GM18499 (cell line): Measurements from ENCODE around the gene CAMK2D.

Experiments
- ATAC-seq: cut with Tn5 transposase; IDR thresholded peaks from one replicate; pipeline ENCODE4 v1.9.1; 2021; ENCODE audit warnings: moderate number of reproducible peaks; ENCODE audit not compliant: insufficient read depth, unreplicated experiment

CAMK2D gene

DNA sequence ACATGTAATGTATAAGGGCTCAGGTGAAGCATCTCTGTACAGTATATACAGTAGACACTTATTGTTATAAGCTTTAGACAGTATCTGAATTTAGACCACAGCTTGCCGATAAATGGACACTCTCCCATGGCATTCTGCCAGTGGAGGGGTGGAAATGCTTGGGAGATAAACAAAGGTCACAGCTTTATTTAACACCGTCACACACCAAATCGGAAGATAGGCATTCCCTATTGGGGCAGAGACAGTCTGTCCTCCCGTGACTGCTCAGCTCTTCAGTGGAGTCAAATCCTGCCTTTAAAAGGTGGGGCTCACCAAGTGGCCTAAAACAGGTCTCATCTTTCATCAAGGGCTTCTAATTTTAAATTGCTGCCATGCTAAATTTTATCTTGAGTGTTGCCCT, 178.8 kb downstream of the CAMK2D start:
- no peak for ATAC-seq

DNA sequence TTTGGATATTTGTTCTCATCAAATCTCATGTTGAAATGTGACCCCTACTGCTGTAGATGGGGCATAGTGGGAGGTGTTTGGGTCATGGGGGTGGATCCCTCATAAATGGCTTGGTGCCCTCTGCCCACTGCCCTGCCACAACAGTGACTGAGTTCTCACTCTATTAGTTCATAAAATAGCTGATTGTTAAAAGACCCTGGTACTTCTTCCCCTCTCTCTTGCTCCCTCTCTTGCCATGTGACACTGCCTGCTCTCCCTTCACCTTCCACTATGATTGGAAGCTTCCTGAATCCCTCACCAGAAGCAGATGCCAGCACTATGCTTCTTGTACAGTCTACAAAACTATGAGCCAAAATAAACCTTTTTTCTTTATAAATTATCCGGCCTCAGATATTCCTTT, 182.2 kb downstream of the CAMK2D start:
- ATAC-seq = no peak

DNA sequence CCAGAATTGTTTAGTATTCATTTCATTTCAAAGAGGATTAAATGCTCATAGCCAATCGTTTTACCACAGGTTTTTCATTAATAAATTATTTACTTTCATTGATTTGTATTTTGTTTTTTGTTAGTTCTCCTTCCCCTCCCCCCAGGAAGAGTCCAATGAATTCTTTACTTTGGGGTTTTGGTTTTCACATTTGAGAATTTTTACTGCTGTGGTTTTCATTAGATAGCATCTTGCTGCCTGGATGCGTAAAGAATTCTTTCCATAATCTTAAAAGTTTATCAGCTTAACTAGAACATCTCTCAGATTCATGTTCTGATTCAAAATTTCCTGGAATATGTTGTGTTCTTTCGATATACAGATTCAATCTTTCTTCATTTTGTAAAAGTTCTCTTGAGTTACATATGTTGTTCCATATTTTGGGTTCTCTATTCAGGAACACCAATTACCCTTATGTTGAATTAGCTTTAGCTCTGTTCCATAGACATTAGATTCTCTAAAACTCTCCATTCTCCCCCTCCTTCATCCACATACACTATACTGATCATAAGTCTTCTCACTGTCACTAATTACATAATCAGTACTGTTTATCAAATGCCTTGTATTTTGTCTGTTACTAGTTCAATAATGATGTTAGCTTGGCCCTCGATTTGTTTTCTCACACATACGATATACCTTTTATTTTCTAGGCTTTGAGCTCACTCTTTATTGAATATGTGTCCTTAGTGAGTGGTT, 184.4 kb downstream of the CAMK2D start:
- ATAC-seq = no peak

- ATAC-seq = no peak
Observed at GRCh38 chr4:113575401-113575800, 186.1 kb downstream of the CAMK2D start.

- no peak for ATAC-seq
Observed at GRCh38 chr4:113574636-113575103, 186.9 kb downstream of the CAMK2D start.

DNA sequence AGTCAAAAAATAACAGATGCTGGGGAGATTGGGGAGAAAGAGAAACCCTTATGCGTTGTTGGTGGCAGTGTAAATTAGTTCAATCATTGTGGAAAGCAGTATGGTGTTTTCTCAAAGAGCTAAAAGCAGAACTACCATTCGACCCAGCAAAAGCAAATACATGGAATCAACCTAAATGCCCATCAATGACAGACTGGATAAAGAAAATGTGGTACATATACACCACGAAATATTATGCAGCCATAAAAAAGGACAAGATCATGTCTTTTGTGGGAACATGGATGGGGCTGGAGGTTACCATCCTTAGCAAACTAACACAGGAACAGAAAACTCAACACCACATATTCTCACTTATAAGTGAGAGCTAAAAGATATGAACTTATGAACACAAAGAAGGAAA, 188.9 kb downstream of the CAMK2D start:
- ATAC-seq = no peak

- no peak for ATAC-seq
Observed at GRCh38 chr4:113566015-113566795, 195.3 kb downstream of the CAMK2D start.

DNA sequence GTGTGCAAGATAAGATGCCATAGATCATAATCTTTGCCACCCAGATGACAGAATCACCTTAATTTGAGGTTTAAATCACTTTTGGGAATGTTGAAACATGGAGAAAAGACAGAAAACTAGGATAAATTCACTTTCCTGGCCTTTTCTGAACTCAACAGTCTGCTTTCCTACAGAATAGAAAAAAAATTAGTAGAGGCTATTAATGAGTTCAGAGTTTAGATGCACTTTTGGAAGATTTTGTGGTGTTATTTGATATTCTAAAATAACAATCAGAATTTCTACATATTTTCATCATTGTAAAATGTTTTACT, 195.9 kb downstream of the CAMK2D start:
- ATAC-seq = no peak

- ATAC-seq = peak; percentile 19
Observed at GRCh38 chr4:113564493-113564892, 197.0 kb downstream of the CAMK2D start.

DNA sequence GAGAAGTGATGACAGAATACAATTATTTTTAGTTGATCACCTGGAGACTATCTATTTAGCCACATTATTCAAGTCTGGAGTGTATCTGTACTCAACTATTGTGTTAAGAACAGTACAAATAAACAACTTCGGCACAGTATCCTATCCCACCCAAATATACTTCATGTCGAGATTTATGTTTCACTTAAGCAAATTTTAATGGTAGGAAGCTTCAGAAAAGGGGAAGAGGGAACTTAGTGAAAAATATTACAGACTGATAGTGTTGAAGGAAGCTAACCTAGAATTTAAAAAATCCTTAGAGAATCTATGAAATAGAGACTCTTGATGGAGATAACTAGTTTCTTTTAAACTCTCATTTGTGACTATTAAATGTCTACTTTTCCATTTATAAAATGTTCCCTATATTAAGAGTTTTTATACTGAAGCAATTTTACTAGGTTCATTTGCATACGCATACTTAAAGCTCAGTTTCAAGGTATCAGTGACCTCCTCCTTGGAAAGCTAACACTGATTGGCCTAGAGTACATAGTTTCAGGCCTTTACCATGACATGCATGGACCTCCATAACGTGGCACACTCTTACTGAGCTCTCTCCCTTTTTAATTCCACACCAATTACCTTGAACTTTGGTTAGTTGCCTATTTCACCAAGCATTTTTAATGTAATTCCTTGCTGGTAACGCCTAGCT, 197.7 kb downstream of the CAMK2D start:
- no peak for ATAC-seq

DNA sequence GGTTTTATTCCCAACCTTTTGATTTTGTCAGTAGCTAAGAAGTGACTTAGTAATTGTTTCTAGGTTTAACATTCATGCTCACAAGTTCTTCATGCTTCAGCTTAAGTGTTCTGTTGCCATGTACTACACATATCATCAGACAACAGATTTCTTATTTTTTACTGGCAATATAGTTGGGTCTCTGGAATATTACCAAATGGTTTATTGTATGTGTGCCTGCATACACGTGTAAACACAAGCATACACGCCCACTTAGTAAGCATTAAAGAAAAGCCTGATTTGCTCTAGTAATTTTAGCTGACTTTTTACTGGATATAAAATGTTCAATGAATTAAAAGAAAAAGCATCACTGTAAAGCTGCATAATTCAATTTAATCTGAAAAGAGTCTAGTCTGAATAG, 199.8 kb downstream of the CAMK2D start:
- ATAC-seq = no peak

GRCh38 chr4:113561092-113561491, 200.4 kb downstream of the CAMK2D start:
- ATAC-seq = no peak

DNA sequence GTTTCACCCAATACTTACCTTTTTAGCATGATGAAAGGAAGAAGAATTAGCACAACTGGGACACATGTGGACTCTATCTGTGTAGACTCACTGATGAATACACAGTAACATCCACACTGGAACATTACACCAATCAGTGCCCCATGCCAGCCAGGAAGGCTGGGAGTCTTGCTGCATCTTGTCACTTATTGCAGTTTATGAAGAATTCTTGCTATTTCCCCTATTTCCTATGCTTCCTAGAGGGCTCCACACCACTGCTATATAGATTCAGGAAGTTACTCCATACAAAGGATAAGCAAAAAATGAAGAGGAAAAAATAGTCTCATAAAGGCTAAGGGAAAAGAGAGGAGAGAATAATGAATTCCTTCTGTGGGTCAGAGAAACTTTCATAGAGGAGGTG, 201.0 kb downstream of the CAMK2D start:
- ATAC-seq = no peak

- no peak for ATAC-seq
Observed at GRCh38 chr4:113559947-113560346, 201.6 kb downstream of the CAMK2D start.

DNA sequence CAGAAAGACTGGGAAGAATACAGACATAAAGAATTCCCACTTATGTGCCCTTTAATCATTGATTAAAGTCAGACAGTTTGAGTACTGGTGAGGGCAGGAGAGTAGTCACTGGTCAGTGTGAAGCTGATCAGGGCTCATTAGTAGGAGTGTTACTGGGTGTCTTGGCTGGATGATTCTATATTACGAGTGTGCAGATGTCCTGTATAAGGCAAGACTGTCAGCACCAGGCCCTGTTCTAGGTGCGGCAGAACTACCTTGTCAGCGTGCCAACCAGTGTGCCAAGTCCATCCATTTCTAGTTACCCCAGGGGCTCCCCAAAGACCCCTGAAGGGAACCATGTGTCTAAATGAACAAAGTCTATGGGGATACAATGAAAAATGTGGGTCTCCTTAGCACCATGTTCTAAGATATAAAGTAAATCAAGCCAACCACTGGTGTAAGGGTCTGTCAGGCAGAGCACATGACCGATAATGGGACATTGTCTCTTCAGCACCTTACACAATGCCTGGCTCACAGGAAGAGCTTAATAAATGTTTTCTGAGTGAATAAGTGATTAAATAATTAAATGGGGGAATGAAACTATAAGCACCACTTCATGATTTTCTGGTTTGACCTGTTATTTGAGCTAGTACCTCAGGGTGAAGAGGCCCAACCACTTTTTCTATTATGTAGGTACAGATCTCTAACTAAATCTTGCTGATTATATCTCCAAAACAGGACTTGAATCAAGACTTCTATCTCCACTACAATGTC, 205.0 kb downstream of the CAMK2D start:
- no peak for ATAC-seq

- ATAC-seq = no peak
Observed at GRCh38 chr4:113555868-113556267, 205.7 kb downstream of the CAMK2D start.

GRCh38 chr4:113553082-113553481, 208.5 kb downstream of the CAMK2D start:
- no peak for ATAC-seq

GRCh38 chr4:113550510-113550909, 211.0 kb downstream of the CAMK2D start:
- ATAC-seq = no peak

- ATAC-seq = no peak
Observed at GRCh38 chr4:113548303-113548702, 213.2 kb downstream of the CAMK2D start.

- ATAC-seq = peak; percentile 99
Observed at GRCh38 chr4:113547487-113548042, 214.0 kb downstream of the CAMK2D start.
